NCI-H748 (cell line): ENCODE measurements around the gene HAGHL.

Experiments
- DNase-seq: peaks from one replicate; lab custom pipeline; 2025; ENCODE audit not compliant: unreplicated experiment; lab: John Stamatoyannopoulos, UW

Gene HAGHL

DNA sequence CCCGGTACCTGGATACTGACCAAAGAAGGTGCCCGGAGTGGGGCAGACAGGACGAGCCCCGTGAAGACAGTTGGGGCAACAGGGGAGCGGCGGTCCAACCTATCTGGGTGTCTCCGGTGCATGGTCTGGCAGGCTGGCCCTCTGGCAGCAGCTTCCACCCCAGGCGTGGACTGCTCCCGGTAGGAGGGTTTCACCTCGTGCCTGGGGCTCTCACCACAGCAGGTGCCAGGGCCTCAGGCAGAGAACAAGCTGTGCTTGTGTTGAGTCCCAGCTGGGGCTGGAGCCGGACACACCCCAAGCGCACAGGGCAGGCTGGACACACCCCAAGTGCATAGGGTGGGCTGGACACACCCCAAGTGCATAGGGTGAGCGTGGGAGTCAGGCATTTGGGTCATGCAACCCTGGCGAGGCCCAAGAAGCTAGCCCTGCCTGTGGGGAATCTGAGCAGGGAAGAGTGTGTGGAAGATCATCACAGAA is 19.8 kb upstream of the HAGHL start:
- DNase-seq, result no peak

DNA sequence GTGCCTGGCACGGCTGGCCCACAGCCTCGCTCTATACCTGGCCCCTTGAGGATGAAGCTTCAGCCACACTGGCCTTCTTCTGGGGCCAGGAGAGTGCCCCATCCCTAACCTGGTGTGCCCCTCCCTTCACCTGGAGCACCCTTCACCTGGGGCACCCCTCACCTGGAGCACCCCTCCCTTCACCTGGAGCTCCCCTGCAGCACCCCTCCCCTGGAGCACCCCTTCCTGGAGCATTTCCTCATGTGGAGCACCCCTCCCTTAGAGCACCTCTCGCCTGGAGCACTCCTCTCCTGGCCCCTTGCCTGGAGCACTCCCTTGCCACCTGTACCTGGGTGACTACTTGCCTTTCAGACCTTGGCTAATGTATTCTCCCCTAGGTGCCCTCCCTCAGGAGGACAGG is 18.9 kb upstream of the HAGHL start:
- no peak for DNase-seq

DNA sequence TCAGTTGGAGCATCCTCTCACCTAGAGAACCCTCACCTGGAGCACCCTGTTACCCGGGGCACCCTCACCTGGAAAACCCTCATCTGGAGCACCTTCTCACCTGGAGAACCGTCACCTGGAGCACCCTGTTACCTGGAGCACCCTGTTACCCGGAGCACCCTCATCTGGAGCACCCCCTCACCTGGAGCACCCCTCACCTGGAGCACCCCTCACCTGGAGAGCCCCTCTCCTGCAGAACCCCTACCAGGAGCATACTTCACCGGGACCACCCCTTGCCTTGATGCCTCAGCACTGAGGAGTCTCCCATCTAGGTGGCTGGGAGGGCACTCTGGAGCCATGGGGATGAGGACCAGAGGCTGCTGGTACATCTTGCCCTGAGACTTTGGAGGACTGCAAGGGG is 17.9 kb upstream of the HAGHL start:
- DNase-seq, result no peak

DNA sequence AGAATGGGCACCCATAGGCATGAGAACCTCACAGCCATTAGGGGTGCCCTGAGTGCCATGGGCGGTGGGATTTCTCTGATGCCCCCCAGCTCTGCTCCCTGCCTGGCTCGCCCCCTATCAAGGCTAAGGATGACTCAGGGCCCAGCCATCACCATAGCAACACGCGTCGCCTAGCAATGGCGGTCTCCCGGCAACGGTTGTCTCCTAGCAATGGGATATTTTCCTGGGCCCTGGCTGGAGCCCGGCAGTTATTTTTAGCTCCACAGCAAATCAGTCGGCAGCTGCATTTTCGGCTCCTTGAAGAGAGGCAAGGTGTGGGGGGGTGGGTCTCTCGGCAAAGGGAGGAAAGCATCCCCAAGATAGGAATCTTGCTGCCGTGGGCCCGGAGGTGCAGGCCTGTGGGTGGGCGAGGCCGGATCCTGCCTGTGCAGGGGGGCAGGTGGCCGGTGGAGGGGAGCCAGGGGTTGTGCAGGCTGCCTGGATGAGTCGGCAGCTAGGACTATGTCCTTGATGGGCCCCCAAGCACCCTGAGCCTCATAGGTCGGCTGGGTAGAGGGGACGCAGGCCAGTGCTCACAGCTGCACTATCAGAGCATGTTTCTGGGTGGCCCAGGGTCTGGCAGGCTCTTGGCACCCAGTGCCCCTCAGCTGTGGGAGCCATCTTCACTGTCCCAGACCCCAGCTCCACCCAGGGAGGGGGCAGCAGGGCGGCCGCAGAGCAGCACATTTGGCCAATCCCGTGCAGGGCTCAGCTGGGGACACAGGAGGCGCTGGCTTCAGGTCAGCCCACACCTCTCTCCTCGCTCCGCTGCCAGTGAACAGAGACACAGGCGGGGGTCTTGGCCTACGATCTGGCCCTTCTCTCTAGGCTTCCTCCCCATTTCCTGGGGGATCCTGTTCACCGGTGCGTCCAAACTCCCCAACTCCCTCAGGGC is 17.1 kb upstream of the HAGHL start:
- DNase-seq, result peak; percentile 92

DNA sequence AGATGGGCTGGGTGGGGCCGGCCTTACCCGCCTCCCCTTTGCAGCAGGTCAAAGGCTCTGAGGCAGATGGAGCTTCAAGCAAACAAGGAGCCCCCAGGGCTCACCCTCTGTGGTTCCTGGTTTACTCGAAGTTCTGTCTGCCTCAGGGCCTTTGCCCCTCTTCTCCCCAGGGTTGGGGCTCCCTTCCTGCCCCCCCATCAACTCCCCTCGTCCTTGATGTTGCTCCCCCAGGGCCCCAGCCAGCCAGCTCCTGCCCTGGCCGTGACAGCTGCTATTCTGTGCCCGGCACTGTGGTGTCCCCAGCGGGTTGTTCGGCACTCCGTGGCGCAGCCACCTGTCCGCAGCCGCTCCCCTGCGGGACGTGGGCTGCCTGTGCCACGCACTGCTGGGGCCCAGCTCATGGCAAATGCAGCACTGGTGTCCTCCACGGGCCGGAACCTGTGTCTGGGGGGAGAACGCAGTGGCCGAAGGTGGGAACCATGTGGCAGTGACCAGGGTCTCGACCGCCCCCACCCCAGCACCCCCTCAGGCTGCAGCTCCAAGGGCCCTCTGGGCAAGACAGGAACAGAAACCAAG is 16.3 kb upstream of the HAGHL start:
- no peak for DNase-seq

DNA sequence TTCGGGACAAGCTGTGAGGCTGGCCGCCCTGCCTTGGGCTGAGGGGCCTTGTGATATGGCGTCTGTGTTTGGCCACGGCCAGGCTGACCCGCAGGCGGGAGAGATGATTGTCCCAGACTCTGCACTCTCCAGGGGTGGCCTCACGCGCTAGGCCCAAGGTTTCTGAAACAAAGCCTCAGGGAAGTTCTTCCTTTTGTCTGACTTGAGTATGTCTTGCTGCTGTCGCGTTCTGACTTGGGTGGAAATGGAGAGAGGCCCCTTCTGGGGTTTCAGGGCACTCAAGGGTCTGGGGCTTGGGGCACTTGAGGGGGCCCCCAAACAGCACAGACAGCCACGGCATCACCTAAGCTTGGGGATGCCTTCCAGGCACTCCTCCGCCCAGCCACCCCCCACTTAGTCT is 15.8 kb upstream of the HAGHL start:
- DNase-seq, result no peak

DNA sequence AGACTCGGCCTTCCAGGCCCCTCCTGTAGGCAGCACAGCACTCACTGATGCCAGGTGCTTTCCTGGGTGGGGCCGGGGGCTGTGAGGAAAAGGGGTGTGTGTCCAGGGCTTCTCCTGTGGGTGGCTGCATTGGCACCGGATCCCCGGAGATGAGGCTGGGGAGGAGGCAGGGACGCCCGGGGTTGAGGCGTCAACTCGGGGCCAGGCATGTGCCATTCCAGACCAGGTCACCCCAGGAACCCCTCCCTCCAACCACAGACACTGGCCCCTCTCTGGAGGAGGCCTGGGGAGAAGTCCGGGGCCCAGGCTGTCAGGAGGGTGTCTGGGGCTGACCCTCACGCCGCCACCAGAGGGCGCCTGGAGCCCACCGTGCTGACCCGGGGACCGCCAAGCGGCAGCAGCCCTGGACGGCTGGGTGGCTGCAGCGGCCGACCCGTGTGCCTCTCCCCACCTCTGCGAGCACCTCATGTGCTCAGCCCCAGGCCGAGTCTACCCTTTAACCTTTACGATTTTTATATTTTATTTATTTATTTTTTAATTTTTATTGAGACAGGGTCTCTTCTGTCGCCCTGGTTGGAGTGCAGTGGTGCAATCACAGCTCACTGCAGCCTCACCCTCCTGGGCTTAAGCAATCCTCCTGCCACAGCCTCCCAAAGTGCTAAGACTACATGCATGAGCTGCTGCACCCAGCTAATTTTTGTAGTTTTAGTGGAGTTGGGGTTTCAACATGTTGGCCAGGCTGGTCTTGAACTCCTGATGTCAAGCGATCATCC is 15.2 kb upstream of the HAGHL start:
- DNase-seq, result peak; percentile 62

DNA sequence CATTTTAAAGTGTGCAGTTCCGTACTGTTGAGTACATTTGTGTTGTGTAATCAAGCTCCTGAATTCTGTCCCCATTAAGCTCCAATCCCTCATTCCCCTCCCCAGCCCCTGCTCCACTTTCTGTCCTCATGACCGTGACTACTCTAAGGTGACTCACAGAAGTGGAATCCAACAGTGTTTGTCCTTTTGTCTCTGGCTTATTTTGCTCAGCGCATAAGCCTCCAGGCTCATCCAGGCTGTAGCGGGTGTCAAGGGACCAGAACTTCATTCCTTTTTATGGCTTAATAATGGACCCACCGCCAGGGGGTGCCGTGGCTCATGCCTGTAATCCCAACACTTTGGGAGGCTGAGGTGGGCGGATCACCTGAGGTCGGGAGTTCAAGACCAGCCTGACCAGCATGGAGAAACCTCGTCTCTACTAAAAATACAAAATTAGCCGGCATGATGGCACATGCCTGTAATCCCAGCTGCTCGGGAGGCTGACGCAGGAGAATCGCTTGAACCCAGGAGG is 14.1 kb upstream of the HAGHL start:
- peak; percentile 44 for DNase-seq

DNA sequence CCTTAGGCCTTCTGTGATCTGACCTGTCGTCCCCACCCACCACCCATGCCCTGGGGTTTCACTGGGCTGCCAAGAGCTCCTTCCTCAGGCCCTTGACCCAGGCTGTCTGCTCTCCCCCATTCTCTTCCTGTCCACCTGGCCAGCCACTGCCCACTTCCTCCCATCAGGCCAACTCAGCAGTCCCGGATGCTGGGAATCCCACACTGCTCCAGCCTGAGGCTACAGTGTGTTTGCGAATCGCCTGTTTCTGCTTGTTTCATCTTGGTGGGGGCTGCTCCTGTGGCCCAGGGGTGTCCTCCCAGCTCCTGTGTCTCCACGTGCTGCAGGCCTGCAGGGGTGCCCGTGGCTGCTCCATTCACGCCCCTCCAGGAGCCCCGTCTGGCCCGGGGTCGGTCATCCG is 12.8 kb upstream of the HAGHL start:
- DNase-seq, result no peak

DNA sequence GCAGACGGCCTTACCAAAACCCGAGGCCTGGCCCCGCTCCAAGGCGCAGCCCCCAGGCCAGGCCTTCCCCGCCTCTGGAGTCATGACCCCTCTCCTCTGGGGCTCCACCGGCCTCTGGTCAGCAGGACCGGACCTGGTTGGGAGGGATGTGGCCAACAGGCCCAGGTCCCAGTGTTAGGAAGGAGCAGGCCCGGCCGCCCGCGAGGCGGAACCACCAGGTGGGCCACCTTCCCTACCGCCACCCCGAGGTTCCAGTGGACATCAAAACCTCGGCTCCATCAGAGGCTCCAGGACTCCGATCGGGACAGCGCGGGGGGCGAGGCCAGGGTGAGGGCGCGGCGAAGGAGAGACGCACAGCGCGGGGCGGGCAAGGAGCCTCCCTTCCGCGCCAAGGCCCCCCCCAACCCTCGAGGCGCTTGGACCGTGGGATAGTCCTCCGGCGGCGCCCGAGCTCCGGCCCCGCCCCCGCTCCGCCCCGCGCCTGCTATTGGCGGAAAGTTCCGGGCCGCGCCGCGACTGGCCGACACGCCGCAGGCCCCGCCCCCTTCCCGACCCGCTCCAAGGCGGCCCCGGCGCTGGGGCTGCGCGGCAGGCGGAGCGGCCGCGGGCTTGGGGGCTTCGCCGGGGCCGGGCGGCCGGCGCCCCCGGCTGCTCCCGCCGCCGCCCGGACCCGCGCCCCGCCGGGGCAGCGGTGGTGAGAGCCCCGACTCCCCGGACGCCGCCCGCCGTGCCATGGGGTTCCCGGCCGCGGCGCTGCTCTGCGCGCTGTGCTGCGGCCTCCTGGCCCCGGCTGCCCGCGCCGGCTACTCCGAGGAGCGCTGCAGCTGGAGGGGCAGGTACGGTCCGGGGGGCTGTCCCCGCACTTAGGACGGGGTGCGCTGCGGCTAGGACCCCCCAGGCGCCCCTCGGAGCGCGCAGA is 12.1 kb upstream of the HAGHL start, which contains the start of gene METRN:
METRN (plus strand) TSS at position 561 of the 919 bp plus-strand sequence; CDS start at position 733, 172 bp downstream.
- peak; percentile 80 for DNase-seq

DNA sequence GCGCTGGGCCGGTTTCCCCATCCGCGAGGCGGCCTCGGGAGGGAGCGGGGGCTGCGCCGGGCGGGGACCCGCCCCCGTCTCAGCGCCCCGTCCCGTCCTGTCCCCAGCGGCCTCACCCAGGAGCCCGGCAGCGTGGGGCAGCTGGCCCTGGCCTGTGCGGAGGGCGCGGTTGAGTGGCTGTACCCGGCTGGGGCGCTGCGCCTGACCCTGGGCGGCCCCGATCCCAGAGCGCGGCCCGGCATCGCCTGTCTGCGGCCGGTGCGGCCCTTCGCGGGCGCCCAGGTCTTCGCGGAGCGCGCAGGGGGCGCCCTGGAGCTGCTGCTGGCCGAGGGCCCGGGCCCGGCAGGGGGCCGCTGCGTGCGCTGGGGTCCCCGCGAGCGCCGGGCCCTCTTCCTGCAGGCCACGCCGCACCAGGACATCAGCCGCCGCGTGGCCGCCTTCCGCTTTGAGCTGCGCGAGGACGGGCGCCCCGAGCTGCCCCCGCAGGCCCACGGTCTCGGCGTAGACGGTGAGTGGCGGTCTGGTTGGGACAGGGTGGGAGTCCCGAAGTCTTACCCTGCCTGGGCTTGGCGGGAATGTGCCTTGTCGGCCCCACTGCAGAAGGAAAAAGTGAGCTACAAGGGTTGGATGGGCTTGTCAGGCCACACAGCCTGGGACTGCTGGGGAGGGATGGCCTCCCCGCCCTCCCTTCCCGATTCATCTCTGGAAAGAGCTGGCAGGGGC is 11.3 kb upstream of the HAGHL start:
- peak; percentile 37 for DNase-seq

DNA sequence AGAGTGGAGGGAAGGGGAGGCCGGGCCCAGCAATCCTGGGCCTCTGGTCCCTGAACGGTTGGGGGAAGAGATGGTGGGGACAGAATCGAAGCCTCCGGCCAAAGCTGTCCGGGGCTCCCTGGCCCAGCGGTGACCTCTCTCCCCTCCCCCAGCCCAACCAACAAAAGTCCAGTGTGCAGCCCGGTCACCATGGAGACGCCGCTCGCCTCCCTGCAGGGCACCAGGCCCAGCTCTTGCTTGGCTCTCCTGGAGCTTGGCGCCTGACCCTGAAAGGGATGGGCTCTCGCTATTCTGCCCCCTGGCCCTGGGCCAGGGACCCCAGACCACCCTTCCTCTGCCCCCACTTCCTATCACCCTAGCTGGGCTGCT is 10.7 kb upstream of the HAGHL start:
- peak; percentile 55 for DNase-seq

DNA sequence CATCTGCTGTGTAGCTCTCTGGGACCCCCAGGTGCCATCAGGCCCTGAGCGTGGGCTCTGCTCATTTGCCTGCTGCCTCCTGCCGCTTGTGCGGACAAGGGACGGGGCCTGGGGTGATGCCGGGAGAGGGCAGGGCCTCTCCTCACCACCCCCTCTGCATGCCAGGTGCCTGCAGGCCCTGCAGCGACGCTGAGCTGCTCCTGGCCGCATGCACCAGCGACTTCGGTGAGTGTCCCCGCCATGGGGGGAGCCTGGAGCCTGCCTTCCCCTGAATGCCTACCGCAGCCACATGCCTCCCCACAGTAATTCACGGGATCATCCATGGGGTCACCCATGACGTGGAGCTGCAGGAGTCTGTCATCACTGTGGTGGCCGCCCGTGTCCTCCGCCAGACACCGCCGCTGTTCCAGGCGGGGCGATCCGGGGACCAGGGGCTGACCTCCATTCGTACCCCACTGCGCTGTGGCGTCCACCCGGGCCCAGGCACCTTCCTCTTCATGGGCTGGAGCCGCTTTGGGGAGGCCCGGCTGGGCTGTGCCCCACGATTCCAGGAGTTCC is 10.1 kb upstream of the HAGHL start:
- DNase-seq, result no peak

DNA sequence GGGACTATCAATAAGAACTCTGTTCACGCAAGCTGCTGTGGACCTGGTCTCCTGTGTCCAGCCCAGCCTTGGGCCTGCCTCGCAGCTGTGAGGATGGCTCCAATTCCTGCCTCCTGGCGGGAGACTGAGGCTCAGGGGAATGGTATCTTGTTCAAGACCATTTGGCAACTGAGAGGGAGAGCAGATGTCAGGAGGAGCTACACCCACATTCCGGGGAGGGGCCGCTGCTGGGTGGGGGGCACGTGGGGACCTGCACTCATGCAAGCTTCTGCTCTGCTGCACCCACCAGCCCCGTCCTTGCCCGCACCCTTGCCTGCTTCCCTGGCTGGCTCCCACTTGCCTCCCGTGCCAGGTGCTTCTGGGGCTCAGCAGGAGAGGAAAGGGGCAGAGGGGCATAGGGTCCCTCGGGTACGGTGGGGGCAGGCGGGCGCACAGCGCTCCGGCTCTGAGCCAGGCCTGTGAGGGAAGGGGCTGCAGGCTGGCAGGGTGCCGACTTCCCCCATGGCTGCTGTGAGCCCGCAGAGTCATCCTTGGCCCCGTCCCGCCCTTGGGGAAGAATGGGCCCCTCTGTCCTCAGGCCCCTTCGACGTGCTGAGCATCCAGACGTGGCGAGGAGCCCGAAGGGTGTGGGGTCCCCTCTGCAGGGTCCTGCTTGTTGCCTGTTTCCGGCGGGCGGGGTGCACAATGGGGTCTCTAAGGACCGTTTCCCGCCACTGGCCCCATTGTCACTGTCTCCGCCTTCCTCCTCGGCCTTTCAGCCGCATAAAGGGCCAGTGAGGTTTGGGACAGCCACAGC is 9.3 kb upstream of the HAGHL start:
- DNase-seq, result no peak

DNA sequence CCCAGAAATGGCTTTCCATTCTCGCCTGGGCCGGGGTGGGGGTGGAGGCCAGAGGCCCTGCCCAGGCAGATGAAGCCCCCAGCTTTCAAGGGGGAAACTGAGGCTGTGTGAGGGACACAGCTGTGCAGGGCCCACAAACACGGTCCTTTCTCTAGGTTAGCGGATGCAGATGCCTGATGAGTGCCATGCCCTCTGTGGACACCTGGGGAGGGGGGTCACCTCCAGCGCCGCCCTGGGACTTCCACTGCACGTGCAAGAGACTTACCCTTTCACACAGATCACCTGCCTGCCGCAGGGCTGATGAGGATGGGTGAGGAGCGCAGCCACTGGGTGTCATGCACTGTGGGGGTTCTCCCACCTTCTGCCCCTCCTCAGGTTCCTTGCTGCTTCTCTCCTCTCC is 8.5 kb upstream of the HAGHL start:
- DNase-seq, result no peak

DNA sequence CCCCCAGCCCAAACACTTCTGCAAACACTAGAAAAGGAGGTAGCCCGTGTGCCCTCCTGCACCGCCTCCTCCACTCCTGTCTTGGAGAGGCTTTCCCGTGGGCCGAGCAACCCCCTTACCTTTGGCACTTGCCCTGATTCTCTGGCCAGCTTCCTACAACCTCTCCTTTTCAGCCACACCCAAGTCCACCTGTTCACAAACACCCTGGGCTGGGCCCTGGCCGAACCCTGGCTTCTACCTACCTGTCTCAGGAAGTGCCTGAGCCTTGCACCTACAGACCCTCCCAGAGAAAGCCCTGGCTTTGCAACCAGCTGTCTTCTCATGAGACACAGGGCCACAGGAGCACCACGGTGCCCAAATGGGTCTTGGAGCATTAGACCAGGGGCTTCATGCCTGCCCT is 8.0 kb upstream of the HAGHL start:
- DNase-seq, result no peak

DNA sequence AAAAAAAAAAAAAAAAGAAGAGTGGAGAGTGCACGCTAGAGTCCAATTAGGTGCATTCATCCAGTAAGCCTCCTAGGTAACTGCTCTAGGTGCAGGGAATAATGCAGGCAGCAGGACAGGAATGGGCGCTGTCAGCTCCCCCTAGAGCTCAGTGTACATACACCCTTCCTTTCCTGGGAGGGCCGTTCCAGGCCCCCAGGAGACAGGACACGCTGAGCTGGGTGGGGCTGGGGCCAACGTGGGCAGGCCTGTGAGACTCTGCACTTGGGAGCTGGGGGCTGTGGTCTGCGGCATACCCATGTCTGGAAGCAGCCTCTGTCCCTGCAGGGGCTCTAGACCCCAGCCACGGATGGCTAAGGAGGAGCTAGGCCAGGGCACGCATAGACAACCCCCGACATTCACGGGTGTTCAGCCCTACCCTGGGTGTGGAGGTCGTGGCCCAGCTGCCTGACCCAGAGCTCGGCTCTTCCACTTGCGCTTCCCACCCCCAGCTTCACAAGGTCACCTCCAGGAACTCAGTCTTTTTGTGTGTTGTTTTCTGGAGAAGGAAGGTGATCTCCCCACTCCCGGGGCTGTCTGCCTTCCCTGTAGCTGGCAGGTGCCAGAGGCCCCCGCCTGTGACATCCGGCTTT is 7.0 kb upstream of the HAGHL start:
- peak; percentile 29 for DNase-seq

DNA sequence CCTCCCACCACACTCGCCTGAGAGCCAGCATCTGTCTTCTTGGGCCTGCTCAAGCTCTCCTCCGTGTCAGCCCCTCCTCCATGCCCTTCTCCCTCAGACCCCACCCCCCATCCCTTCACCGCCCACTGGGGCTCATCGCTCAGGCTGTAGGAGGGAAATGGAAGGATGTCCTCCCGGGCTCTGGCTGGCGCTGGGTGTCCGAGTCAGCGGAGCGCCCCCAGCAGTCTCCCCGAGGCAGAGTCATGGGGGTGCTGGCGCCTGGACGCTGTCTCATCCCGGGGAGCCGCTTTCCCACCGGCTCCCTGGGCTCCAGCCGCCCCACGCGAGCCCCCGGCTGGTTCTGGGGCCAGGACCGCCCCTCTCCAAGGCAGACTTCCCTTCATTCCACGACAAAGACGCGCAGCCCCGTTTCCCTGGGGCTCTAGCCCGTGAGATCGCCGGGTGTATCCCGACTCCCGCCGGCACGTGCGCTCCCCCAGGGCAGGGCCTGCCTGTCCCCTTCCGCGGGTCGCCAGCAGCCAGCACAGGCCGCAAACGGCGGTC is 6.4 kb upstream of the HAGHL start:
- DNase-seq, result peak; percentile 74
